Astrocyte of the hippocampus (primary cell): Measurements from ENCODE around the gene PARD3B.

Experiments used
- DNase-seq: peaks from one replicate; pipeline ENCODE4 v3.0.0; 2011; ENCODE audit warnings: low read depth, low spot score

The PARD3B gene

DNA sequence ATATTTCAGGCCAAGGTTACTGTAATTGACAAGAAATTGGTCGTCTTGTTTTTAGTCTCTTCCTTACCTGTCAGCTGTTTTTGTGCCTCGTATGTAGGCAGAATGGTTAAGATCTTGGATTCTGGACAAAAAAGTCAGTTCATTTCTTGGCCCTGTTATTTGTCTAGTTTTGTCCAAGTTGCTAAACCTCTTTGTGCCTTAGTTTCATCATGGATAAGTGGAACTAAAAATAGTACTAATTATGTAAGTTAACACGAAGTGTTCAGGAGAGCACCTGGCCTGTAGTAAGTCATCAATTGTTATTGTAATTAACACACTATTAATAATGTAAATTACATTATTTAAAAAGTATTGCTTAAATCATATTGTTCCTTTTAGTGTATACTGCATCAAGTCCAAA lies 148.0 kb downstream of the PARD3B start:
- DNase-seq, result no peak

DNA sequence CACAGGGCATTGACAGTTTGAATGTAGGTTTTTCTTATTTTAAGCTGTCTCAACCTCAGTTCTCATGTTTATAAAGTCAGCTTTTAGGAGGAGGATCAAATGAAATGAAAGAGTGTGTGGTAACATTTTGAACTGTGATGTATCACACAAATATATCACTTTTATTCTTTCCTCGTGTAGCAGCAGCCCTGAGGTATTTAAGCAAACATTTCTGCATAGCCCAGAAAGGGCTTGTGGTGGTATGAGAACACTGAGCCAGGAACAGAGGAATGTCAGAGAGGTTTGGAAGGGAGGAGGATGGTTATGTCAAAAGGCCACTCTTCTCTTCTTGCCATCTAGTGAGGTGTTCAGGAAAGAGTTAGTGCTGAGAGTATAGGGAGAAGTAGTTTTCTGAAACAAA lies 150.2 kb downstream of the PARD3B start:
- DNase-seq, result peak; percentile 83

DNA sequence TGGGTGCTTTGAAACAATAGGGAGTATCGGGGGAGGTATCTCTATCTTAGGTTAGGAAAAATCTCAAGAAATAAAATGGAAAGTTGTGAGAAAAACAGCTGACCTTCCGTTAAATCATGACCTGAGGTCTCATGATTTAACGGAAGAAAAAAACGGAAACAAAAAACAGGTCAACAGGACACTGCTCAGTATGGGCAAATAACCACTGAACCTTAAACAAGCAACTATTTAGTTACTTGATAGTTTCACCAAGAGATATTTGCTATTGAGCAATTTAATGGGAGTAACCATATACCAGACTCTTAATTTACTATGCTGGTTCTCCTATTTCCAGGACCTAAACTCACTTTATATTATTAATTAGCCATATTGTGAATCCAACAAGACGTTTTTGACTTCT lies 150.8 kb downstream of the PARD3B start:
- no peak for DNase-seq

DNA sequence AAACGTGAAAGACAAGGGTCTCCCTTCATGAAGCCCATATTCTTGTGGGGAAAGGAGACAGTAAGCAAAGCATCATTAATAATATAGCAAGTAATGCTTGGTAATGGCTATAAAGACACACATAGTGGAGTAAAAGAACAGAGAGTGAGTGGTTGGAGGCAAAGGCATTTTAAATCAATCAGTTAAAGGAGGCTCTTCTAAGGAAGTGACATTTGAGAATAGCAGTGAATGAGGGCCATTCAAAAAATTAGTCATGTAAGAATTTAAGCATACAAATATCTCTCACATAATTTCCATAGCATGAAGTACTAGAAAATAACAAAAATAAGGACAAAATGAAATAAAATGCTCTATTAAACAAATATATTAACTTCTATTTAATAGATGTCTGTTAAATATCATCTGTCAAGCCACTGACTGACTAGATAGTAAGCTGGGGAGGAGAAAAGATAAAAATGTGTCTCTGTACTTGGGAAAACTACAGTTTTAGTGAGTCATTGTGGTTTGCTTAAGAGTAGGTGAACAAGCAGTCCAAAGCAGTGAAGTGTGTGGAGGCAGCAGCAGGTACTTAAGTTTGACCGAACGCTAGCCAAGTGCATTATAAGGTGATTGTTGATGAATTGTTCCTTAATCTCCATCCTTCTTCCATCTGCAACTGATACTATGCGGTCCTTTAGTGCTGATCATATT lies 160.1 kb downstream of the PARD3B start:
- peak; percentile 54 for DNase-seq

DNA sequence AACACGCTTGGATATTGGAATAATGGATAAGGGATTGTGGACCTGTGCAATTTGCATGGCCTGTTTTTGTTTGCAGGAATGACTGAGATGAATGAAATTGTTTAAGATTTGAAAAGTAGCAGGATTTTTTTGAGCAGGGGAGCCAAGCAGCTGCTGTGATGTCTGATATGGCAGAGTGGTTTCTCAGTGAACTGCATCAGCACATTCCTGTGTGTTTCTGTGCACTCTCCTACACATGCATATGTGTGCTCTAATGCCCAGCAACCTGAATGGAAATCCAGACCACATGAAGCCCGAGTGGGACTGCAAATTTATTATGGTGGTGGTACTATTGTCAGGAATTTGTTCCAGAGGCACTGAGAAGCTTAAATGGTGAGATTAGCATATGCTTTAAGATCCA lies 161.7 kb downstream of the PARD3B start:
- DNase-seq, result peak; percentile 42

DNA sequence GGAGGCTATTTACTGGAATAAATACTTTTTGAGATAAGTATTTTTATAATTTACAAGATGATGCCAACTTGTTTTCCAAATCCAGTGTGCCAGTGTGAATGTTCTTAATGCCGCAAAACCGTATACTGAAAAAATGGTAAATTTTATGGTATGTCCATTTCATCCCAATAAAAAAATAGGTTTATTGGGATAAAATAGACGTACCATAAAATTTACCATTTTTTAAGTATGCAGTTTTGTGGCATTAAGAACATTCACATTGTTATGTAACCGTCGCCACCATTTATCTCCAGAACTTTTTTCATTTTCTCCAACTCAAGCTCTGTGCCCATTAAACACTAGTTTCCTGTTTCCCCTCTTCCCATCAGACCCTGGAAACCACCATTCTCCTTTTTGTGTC lies 167.9 kb downstream of the PARD3B start:
- DNase-seq, result no peak

DNA sequence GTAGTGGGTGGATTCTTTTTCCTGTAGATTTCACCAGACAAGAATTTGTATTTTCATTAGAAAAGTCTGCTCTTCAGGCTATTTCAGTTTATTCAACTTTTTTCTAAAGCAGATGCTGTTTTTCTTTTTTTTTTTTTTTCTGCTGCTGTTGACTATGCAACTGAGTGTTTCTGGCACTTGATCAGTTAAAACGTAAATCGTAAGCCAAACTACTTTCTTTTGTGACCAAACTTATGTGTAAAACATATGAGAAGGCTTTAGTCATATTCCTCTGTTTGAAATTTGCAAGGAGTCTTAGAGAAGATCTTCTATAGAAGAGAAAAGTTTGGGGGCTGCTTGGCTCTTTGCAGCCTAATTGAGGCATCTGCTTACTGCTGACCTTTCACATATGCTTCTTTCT lies 170.1 kb downstream of the PARD3B start:
- DNase-seq, result no peak

DNA sequence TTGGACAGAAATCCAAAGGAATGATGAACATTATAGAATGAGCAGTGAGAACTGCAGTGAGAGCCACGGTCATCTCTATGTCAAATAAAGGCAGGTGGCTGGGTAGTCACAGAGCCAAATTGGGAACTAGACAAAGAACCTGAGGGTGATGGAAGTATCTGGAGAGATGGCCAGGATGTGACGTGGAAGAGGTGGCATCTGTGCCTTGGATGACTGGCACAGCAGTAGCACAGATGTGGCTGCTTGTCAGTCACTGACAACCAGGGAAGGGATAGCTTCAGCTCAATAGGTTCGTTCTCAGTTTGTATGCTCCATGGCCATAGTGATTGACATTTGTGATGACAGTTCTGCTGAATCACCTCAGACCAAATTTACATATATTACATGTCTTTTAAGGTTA lies 172.3 kb downstream of the PARD3B start:
- DNase-seq, result no peak

DNA sequence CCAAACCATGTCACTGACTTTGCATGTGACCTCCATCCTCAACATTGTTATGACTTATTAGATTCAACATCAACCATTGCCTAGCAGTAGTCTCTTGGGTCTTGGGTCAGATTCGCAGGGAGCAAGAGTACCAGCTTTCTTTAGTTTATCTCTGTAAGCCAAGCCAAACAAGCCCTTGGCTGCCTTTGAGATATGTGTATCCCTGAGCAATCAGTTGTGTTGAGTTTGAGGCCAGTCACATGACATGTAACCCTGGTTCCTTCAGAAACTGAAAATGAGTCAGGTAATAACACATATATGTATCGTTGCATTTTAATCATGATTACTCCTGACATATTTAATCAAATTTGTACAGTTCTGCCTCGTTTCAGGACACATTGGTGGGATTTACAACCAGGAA lies 173.3 kb downstream of the PARD3B start:
- no peak for DNase-seq

DNA sequence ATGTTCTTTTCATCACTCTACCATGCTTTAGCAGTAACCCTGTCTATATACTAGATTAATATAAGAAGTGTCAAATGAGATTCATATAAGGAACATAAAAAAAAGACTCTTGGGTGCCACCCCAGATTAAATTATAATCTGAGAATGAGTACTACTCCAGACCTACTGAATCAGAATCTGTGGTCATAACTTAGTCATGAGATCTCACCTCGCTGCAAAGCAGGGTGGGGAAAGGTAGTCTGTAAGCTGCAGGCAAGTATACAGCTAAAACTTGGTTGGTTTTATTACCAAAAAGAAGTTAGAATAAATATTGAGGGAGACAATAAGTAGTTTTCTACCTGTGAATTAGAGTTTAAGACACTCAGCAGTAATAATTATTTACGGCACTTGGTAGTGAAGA lies 175.6 kb downstream of the PARD3B start:
- DNase-seq, result no peak

DNA sequence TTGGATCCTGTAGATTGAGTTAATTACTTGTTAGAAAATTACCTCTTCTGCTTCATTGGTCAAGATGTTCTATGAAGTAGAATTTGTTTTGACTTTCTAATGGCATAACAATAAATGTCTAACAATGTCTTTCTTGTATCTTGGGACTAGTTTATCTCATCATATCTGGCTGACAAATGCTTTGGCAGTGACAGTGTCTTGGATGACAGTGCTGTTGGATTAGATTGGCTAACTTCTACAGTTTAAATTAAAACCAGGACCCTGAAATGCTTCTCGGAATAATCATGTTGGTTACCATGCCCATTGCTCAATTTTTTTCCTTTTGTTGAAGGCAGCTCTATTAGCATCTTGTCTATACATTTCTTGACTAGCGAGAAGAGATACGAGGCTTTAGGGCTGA lies 176.9 kb downstream of the PARD3B start:
- DNase-seq, result no peak

DNA sequence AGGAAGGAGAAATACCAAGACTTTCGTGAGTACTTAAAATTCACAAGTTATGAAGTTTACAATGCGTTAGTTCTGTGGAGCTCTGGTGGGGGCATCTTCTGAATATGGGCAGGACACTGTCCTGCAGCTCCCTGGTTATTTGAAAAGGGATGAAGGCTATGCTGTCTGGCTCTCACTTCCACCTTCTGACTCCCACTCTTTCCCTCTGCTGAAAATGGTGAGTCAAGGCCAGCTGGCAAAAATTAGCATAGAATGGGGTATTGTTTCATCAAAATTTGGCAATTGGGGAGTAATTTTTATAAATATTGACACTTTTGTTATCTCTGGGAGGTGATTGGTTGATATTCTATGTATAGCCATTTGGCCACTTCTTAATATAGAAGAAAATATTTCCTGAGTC lies 177.4 kb downstream of the PARD3B start:
- no peak for DNase-seq

DNA sequence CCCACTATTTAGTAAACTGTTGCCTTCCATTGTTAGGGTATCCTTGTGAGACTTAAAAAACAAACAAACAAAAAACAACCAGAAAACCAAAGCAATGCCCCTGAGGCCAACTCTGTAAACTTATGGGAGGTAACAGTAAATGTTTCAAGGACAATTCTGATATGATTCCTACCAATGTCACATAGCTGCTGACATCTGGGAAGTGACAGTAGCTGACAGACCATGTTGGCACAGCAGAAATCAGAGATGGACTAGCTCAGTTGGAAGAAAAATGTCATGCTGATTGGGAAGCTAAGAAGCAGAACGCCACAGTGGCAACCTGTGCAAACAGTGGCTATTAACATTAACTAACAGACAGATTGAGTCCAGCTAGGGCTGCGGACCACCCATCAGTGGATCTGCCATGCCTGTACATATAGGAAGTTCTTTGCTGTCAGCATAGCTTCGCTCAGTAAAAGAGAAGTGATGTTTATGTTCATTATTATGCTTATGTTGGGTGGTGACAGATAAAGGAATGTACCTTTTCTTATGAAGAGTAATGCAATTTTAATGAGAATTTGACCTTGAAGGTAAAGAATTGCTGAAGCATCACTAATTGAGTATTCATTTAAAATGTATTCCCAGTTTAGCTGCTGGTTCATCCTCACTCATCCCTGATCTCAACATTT lies 180.6 kb downstream of the PARD3B start:
- no peak for DNase-seq

DNA sequence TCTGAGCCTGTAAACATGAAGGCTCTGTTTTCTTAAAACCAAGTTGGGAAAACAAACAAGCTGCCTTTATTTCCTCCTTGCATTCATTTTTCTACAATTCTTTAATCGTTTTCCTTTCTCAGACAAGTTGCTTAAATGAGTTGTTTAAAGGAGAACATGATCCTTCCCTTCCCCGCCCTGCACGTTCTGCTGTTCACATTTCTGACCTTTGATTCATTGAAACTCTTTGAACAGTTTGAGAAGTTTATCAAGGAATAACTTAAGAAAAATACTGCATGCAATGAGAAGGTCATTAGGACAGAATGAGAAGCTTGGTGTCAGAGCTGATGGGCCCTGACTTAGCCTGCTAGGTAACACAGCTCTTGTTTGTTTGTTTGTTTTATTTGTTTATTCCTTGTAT lies 181.6 kb downstream of the PARD3B start:
- DNase-seq, result no peak

DNA sequence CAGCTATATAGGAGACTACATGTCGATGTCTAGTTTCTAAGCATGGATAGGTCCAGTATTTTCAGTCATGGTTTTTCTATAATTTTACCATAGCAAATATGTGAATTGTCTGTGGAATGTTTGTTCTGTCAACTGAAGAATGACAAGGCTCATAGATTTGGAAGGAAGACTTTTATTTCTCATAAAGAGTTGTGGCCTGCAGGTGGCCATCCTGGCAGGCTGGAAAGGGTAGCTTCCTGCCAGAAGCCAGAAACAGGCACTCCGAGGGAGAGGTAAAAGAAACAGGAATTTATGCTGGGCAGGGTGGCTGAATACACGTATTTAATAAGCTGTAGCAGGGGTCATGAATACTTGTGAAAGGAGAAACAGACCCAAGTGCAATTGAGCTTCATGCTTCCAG lies 182.1 kb downstream of the PARD3B start:
- DNase-seq, result peak; percentile 10

DNA sequence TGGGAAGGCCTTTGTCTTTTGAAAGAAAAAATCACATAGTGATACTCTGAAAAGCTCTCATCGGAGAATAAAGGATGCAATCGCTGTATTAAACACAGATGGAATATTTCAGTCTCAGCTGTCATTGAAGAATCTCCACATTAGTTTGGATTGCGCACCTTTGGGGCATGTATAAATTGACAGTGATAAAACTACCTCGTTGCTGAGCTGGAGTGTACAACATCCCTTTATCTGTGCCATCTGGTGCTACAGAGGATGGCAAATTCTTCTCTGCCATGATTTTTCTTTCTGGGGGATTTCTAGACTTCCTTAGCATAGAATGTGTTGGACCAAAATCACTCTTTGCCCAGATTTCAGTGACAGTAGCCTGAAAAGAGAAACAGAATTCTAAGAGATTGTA lies 185.3 kb downstream of the PARD3B start:
- DNase-seq, result no peak

DNA sequence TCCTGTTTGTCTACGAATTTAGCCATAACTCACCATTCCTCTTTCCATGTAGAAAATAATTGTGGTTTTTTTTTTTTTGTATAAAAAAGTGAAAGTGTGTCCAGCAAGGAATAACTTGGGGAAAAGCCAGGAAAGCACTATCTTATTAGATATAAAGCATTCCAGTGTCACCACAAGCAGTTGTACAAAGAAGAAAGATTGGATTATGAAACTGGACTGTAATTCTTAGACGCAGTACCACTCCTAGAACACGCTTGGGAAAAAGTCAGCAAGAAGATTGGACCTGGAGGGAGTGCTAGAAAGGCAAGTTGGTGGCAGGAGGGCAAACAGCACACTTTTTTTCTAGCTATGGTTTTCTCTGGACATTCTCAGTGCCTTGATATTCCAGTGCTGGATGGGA lies 186.7 kb downstream of the PARD3B start:
- peak; percentile 67 for DNase-seq

DNA sequence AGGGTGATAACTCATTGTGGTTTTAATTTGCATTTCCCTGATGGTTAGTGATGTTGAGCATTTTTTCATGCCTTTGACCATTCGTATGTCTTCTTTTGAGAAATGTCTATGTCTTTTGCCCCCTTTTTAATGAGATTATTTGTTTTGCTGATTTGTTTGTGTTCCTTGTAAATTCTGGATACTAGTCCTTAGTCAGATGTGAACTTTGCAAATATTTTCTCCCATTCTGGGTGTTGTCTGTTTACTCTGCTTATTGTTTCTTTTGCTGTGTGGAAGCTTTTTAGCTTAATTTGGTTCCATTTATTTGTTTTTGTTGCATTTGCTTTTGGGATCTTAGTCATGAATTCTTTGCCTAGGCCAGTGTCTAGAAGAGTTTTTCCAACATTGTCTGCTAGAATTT lies 192.0 kb downstream of the PARD3B start:
- peak; percentile 5 for DNase-seq

DNA sequence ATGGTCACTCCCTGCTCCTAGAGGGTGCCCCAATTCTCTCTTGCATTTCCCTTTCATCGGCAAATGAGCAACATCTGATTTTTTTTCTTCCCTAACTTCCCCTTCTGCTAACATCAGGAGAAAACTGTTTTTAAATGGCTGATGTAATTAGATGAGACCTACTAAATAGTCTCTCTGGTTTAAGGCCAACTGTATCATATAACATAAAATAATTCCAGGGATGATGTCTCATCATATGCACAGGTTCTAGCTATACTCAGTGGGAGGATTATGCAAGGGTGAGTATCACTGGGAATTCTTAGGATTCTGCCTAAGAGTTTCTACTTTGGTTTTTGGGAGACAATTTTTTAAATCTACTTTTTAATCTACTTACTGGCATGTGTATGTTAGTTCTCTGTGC lies 193.4 kb downstream of the PARD3B start:
- no peak for DNase-seq

DNA sequence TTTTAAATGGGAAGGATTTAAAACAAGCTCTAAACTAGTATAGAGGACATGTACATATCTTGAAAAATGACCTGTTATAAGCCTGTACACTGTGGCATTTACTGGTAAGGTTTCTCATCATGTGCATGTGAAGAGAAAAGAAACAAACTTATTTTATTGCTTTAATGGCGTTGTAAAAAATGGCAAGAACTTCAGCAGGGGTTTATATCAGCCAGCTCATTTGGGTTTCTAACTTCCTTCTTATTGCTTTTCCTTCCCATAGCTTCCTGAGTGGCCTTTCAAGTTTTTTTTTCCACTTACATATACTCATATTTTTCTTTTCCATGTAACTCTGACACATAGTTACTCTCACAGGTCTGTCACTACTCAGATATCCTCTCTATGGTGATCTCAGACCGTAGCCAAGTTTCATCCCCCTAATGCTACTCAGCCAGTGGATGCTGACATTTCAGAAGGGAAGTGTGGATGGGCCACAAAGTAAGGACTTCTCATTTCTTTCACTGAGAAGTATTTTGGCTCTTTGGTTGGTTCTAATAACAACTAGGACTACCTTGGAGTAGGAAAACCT lies 198.2 kb downstream of the PARD3B start:
- no peak for DNase-seq

DNA sequence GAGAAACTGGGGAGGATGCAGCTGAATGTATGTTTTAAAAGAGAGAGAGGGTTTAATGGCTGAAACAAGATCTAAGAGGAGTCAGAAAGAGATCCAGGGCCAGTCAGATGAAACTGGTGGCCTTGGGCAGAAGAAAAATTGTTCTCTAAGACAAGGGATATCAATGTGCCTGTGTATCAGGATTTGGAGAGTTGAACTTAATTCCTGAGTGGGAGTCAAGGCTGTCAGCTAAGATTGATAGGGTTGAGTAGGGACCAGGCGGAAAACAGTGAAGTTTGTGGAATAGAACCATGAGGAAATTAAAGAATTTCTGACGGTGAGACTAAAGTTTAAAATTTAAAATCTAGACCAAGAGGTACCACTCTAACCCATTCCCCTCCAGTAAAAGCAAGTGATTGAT lies 199.2 kb downstream of the PARD3B start:
- no peak for DNase-seq

DNA sequence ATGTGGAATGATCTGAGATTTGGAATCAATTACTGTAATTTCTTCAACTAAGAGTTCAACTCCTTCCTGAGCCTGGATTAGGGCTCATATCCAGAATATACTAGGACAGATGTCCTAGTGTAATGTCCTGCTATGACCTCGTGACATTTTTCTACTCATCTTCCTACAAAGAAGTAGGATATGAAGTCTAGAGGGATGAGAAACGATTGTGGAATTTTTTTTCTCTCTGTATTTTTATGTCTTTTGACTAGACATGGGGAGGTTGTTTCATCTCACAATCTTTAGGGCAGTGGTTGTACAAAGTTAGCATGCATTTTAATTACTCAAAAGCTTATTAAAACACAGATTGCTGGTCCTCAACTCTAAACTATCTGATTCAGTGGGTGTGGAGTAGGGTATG lies 203.0 kb downstream of the PARD3B start:
- no peak for DNase-seq

DNA sequence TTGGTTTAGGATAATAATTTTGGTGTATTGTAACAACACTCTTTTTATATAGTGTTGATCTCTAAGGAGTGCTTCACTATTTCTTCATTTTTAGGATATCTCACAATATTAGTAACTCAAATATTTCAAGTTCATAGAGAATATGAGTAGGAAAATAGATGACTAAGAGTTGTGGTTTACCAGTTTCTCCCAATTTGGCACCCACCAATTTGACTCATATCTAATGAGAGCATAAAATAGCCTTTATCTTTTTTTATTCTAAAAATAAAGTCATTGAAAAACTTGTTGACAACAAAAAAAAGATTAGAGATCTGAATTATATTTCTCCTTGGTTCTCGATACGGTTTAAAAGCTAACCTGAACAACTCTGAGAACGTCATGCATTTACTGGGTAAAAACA lies 204.0 kb downstream of the PARD3B start:
- DNase-seq, result peak; percentile 53
